ENCODE data around the gene DCTN3.

DNA sequence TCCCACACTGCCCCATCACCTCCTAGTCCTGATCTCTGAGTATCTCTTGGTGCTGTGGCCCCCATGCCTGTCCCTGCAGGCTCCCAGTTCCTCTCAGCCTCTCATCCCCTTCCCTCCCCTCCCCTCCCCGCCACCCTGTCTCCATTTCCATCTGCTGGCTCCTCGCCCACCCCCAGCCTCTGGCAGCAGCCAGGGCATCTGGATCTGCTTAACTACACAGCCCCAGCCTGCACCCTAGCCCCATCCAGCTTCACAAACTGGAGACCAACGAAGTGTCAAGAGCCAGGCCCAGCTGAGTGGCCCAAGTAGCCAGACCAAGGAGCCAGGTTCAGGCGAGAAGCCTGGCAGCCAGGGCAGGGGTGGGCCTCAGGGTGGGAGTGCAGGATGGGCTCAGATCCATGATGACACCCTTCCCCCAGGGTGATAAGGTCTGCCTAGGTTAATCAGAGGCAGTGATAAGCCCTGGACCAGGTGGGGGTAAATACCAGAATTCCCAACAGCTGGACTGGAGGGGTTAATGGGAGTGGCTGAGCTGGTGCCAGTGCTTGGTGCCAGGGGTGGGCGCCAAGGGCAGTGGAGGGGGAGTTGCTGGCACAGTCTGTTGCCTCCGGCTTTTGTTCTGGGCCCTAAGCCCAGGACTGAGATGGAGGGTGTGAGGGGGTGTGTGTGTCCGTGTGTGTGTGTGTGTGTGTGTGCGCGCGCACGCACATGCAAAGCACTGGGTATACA is 34.2 kb upstream of the DCTN3 start:
- TF ChIP-seq, protein P1, sequence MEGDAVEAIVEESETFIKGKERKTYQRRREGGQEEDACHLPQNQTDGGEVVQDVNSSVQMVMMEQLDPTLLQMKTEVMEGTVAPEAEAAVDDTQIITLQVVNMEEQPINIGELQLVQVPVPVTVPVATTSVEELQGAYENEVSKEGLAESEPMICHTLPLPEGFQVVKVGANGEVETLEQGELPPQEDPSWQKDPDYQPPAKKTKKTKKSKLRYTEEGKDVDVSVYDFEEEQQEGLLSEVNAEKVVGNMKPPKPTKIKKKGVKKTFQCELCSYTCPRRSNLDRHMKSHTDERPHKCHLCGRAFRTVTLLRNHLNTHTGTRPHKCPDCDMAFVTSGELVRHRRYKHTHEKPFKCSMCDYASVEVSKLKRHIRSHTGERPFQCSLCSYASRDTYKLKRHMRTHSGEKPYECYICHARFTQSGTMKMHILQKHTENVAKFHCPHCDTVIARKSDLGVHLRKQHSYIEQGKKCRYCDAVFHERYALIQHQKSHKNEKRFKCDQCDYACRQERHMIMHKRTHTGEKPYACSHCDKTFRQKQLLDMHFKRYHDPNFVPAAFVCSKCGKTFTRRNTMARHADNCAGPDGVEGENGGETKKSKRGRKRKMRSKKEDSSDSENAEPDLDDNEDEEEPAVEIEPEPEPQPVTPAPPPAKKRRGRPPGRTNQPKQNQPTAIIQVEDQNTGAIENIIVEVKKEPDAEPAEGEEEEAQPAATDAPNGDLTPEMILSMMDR (IDR thresholded peaks at IDR 0.05) = no peak
- no peak for TF ChIP-seq POLR2A (IDR thresholded peaks at IDR 0.05)
